ENCODE results near the gene C2CD2.

- no peak for TF ChIP-seq CTCF (IDR thresholded peaks at IDR 0.05; ENCODE audit: control extremely low read depth in 1 of 3, insufficient read depth in 1 of 3, low read depth in 1 of 3, low read length in 3 of 3)
- no peak for TF ChIP-seq NANOG (IDR thresholded peaks at IDR 0.05; ENCODE audit: insufficient read depth, low read depth, low read length, poor library complexity, severe bottlenecking)
Measured at GRCh38 chr21:41871293-41872030, 82.4 kb downstream of the C2CD2 start.
